Loucy (cell line): ENCODE results near the gene DOCK10.

Experiments used
- H2AFZ ChIP-seq: fragments of 200-600 bp; sonication (generic); 2 replicates; pipeline ENCODE4 v1.6.0; 2016; ENCODE audit warnings: antibody characterized with exemption, mild to moderate bottlenecking, low read length, moderate library complexity
- H3F3A ChIP-seq: fragments of 200-600 bp; 2 replicates; pipeline ENCODE4 v1.6.0; 2016; ENCODE audit warnings: antibody characterized with exemption, low read depth, mild to moderate bottlenecking
- H3K27me3 ChIP-seq: fragments of 200-600 bp; sonication (generic); 2 replicates; pipeline ENCODE4 v1.6.1; 2014; ENCODE audit warnings: low read length, mild to moderate bottlenecking; ENCODE audit not compliant: insufficient read depth, poor library complexity, severe bottlenecking
- H3K36me3 ChIP-seq: fragments of 200-600 bp; sonication (generic); 2 replicates; pipeline ENCODE4 v1.6.1; 2016; ENCODE audit warnings: low read length; ENCODE audit not compliant: insufficient read depth
- H3K4me1 ChIP-seq: fragments of 200-600 bp; sonication (generic); 2 replicates; pipeline ENCODE4 v1.5.1; 2014; ENCODE audit warnings: low read length, mild to moderate bottlenecking; ENCODE audit not compliant: insufficient read depth, poor library complexity, severe bottlenecking
- H3K4me2 ChIP-seq: fragments of 200-600 bp; sonication (generic); 2 replicates; pipeline ENCODE4 v1.6.0; 2014; ENCODE audit warnings: antibody characterized with exemption, low read length, low read depth, mild to moderate bottlenecking; ENCODE audit not compliant: poor library complexity, severe bottlenecking
- H3K4me3 ChIP-seq: fragments of 200-600 bp; sonication (generic); 2 replicates; pipeline ENCODE4 v1.5.1; 2014; ENCODE audit warnings: low read length, mild to moderate bottlenecking, mixed read lengths; ENCODE audit not compliant: poor library complexity, severe bottlenecking
- H3K79me2 ChIP-seq: fragments of 200-600 bp; sonication (generic); 2 replicates; pipeline ENCODE4 v1.6.1; 2014; ENCODE audit warnings: low read length; ENCODE audit not compliant: insufficient read depth
- H3K9ac ChIP-seq: fragments of 200-600 bp; sonication (generic); 2 replicates; pipeline ENCODE4 v1.6.0; 2014; ENCODE audit warnings: mild to moderate bottlenecking, low read depth, low read length, moderate library complexity; ENCODE audit not compliant: poor library complexity, severe bottlenecking
- H3K9me2 ChIP-seq: fragments of 200-600 bp; sonication (generic); replicated peaks from 2 replicates; pipeline ENCODE4 v1.6.1; 2016; ENCODE audit warnings: low read depth, low read length, mixed read lengths
- H3K9me3 ChIP-seq: fragments of 200-600 bp; sonication (generic); 2 replicates; pipeline ENCODE4 v1.6.1; 2014; ENCODE audit warnings: mild to moderate bottlenecking, antibody characterized with exemption, low read length, low read depth; ENCODE audit not compliant: insufficient read depth
- H4K20me1 ChIP-seq: fragments of 200-600 bp; sonication (generic); 2 replicates; pipeline ENCODE4 v1.6.0; 2014; ENCODE audit warnings: antibody characterized with exemption, low read length, mild to moderate bottlenecking; ENCODE audit not compliant: insufficient read depth, poor library complexity, severe bottlenecking
- EZH2phosphoT487 ChIP-seq: fragments of 200-600 bp; IDR thresholded peaks from 2 replicates; pipeline ENCODE4 v1.6.1; 2018; ENCODE audit warnings: antibody characterized with exemption, mild to moderate bottlenecking, moderate library complexity, borderline replicate concordance
- TF ChIP-seq, protein P1 (sequence below): fragments of 200-600 bp; sonication (generic); conservative IDR thresholded peaks from 2 replicates; pipeline ENCODE4 v1.5.1; 2014; ENCODE audit warnings: mild to moderate bottlenecking, antibody characterized with exemption, low read length

The DOCK10 gene

DNA sequence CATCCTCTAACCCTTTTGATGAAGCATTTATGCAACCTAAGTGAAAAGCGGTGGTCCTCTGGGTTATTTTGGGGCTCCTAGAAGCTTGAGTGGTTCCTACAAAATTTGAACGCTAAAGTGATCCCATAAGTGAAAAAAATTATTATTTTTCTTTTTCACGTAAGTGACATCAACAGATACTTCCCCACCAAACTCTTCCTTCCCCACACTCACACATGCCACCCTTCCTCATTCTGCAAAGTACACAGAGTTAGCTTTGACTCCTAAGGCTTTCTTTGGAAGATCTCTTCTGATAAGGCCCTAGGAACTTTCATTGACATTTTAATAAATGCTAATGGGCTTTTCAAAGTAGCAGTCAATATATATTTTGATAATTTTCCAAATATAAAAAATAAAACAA, 109.7 kb downstream of the DOCK10 start:
- no peak for TF ChIP-seq EZH2phosphoT487
- TF ChIP-seq, protein P1, sequence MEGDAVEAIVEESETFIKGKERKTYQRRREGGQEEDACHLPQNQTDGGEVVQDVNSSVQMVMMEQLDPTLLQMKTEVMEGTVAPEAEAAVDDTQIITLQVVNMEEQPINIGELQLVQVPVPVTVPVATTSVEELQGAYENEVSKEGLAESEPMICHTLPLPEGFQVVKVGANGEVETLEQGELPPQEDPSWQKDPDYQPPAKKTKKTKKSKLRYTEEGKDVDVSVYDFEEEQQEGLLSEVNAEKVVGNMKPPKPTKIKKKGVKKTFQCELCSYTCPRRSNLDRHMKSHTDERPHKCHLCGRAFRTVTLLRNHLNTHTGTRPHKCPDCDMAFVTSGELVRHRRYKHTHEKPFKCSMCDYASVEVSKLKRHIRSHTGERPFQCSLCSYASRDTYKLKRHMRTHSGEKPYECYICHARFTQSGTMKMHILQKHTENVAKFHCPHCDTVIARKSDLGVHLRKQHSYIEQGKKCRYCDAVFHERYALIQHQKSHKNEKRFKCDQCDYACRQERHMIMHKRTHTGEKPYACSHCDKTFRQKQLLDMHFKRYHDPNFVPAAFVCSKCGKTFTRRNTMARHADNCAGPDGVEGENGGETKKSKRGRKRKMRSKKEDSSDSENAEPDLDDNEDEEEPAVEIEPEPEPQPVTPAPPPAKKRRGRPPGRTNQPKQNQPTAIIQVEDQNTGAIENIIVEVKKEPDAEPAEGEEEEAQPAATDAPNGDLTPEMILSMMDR: no peak

DNA sequence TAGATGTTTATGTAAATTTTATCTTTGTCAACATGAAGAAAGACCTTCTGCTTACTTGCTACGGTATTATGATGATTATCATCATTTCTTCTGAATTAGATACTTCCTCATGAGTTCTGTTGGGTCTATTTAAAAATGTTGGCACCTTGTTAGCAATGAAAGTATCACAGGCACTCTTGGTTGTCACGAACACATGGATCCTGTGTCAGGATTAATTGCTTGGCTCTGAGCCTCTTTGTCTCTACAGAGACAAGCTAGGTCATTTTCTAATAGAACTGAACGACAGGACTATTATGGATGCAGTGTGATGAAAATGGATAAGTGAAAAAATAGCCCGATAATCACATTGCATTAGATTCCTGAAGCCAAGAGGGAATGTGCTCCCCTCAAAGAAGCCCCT, 110.3 kb downstream of the DOCK10 start:
- Histone ChIP-seq H3K4me3 (no peak overlapping the region), H4K20me1 (no peaks in the 10 kb centered on the region), H3K9me2 (no peaks in the 10 kb centered on the region), H3K4me2 (no peak overlapping the region), H3K79me2 (peaks cover 63% of the 10 kb centered on the region), H3F3A (peaks cover 4% of the 10 kb centered on the region; the same call in 1 of the 2 replicates), H3K4me1 (peaks cover 71% of the 10 kb centered on the region), H3K9ac (no peak overlapping the region), H3K27me3 (no peaks in the 10 kb centered on the region), H3K9me3 (no peaks in the 10 kb centered on the region), H3K36me3 (peaks cover 38% of the 10 kb centered on the region; the same call in 1 of the 2 replicates), H2AFZ (no peak overlapping the region)
- TF ChIP-seq, protein P1: no peak
- TF ChIP-seq EZH2phosphoT487: no peak

More for the DNA sequence above, 109.7 kb downstream of the DOCK10 start:
- Histone ChIP-seq H3K9ac (no peak overlapping the region), H4K20me1 (no peaks in the 10 kb centered on the region), H3K9me3 (no peaks in the 10 kb centered on the region), H3K79me2 (peaks cover 67% of the 10 kb centered on the region), H3K4me1 (peaks cover 67% of the 10 kb centered on the region), H3K27me3 (no peaks in the 10 kb centered on the region), H3K36me3 (peaks cover 33% of the 10 kb centered on the region; the same call in 1 of the 2 replicates), H3K4me2 (peak overlapping the region; percentile 42), H2AFZ (no peak overlapping the region), H3K4me3 (no peak overlapping the region), H3F3A (peaks cover 4% of the 10 kb centered on the region; the same call in 1 of the 2 replicates), H3K9me2 (no peaks in the 10 kb centered on the region)

DNA sequence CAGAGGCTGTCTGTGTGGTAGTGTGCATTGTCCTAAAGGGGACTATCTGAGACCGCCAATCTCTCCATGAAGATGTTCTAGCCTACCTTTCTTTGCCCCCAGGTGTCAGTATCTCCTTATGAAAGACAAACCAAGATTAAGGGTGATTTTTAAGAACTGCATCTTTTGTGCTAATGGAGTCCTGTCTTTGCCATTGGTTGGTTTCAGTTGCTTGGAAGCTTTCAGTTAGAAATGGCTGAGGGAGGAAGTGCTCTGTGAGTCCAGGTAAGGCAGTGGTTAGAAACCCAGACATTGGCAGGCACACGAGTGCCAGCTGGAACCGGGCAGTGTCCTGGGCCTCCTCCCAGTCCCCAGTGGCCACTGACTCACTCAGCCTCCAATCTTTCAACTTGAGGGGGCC, 111.3 kb downstream of the DOCK10 start:
- H3K27me3 ChIP-seq: no peaks in the 10 kb centered on the region

More for the DNA sequence above, 111.3 kb downstream of the DOCK10 start:
- peak overlapping the region; percentile 66 for H3K9ac ChIP-seq
- no peaks in the 10 kb centered on the region for H4K20me1 ChIP-seq
- H3K36me3 ChIP-seq: peaks cover 47% of the 10 kb centered on the region; the same call in 1 of the 2 replicates
- peaks cover 55% of the 10 kb centered on the region for H3K79me2 ChIP-seq
- H3K4me3 ChIP-seq: no peak overlapping the region
- no peak for TF ChIP-seq EZH2phosphoT487
- TF ChIP-seq, protein P1: peak; percentile 62
- H3K9me2 ChIP-seq: no peaks in the 10 kb centered on the region
- H3K9me3 ChIP-seq: no peaks in the 10 kb centered on the region
- H2AFZ ChIP-seq: no peak overlapping the region
- peak overlapping the region; percentile 72 for H3K4me2 ChIP-seq
- H3K4me1 ChIP-seq: peaks cover 79% of the 10 kb centered on the region
- H3F3A ChIP-seq: peaks cover 4% of the 10 kb centered on the region; the same call in 1 of the 2 replicates
